Thyroid gland (tissue), 4 donors: ENCODE results near the gene ST6GALNAC2. TPM values are rescaled to one million over a fixed set of nuclear protein-coding genes. Genes with fewer than 3 reads are reported as not detected.

ENCODE experiments used
- DNase-seq, 2 donors: peaks; one replicate each; pipeline ENCODE4 v3.0.0-alpha.2; 2019
- H3K27ac ChIP-seq, 3 donors: fragments of 200-600 bp; sonication (generic); 1 replicate in 2 of 3; 2 replicates in 1 of 3; pipeline ENCODE4 v1.5.1; 2016 to 2019; ENCODE audit warnings: mild to moderate bottlenecking in 1 of 3, moderate library complexity in 1 of 3
- H3K27me3 ChIP-seq: fragments of 200-600 bp; sonication (generic); one replicate; pipeline ENCODE4 v1.5.1; 2019
- H3K36me3 ChIP-seq, 2 donors: fragments of 200-600 bp; sonication (generic); one replicate each; pipeline ENCODE4 v1.5.1; 2016 to 2019
- H3K4me1 ChIP-seq, 2 donors: fragments of 200-600 bp; sonication (generic); one replicate each; pipeline ENCODE4 v1.5.1; 2017 to 2019
- H3K4me3 ChIP-seq, 3 donors: fragments of 200-600 bp; sonication (generic); replicated peaks in 1 of 3; 1 replicate in 2 of 3; 2 replicates in 1 of 3; pipeline ENCODE4 v1.5.1; 2016; ENCODE audit warnings: mild to moderate bottlenecking in 1 of 3
- H3K9me3 ChIP-seq: fragments of 200-600 bp; sonication (generic); one replicate; pipeline ENCODE4 v1.5.1; 2017
- CTCF ChIP-seq, 6 experiments: fragments of 200-600 bp in 3 of 6; fragments of 450-650 bp in 3 of 6; sonication (generic) in 3 of 6; IDR thresholded peaks; one replicate each; pipeline ENCODE4 v1.5.1; 2016 to 2019; ENCODE audit warnings: antibody characterized with exemption in 6 of 6, mild to moderate bottlenecking in 2 of 6, inconsistent platforms in 1 of 6, moderate library complexity in 1 of 6
- POLR2A ChIP-seq, 2 donors: fragments of 450-650 bp; IDR thresholded peaks; one replicate each; pipeline ENCODE4 v1.6.1; 2017; ENCODE audit warnings: antibody characterized with exemption in 2 of 2, mild to moderate bottlenecking in 2 of 2, moderate library complexity in 1 of 2
- WGBS, 2 donors: methylation state at CpG; one replicate each; pipeline ENCODE4 v1.1.5; 2017; 5-methylcytosine and 5-hydroxymethylcytosine counted together
- intact Hi-C: fragments of 100-400 bp; cut with DNase I; formaldehyde crosslinking; loops from one replicate; pipeline ENCODE4 v1.15.1; 2023
- total RNA-seq, 4 donors: library from RNA; depleted of rRNA; stranded (reverse); fragments of >200 nt; gene quantifications; one replicate each; pipeline ENCODE4 v1.2.3, GENCODE V29; 2016

Gene ST6GALNAC2
- total RNA-seq, 4 donors from 2014 or later: 32.7 to 65.4 (median 42.6) TPM

- Histone ChIP-seq H3K4me3 (no peak overlapping the region), H3K27me3 (no peaks in the 10 kb centered on the region), H3K9me3 (no peaks in the 10 kb centered on the region), H3K27ac (no peak overlapping the region), H3K4me1 (peaks cover 0 to 11% of the 10 kb centered on the region in 2 donors), H3K36me3 (no peaks in the 10 kb centered on the region)
- 74 to 78% methylated on average over 6 of the region's 6 CpGs for WGBS, 2 donors
- intact Hi-C loops: no loop called here
- TF ChIP-seq POLR2A (IDR thresholded peaks at IDR 0.05) (no peak), CTCF (IDR thresholded peaks at IDR 0.05) (no peak)
- DNase-seq: no peak
Observed at GRCh38 chr17:76630151-76630550, 44.5 kb upstream of the ST6GALNAC2 start.

- intact Hi-C loops: loop anchor here (10.0 kb wide), 2 partner anchors 87 to 103 kb away; partner anchors contain the start of gene MXRA7
- H3K4me1 ChIP-seq: peaks cover 0 to 11% of the 10 kb centered on the region in 2 donors
- no peaks in the 10 kb centered on the region for H3K27me3 ChIP-seq
- no peak for DNase-seq
- H3K27ac ChIP-seq: no peak overlapping the region
- no peaks in the 10 kb centered on the region for H3K9me3 ChIP-seq
- no peaks in the 10 kb centered on the region for H3K36me3 ChIP-seq
- no peak overlapping the region for H3K4me3 ChIP-seq
- TF ChIP-seq POLR2A (IDR thresholded peaks at IDR 0.05) (no peak), CTCF (IDR thresholded peaks at IDR 0.05) (no peak)
- WGBS, 2 donors: 91 to 96% methylated on average over 9 to 13 of the region's 13 CpGs
Observed at GRCh38 chr17:76627510-76627909, 41.9 kb upstream of the ST6GALNAC2 start.

- no peak for DNase-seq
- peaks cover 0 to under 1% of the 10 kb centered on the region in 2 donors for H3K4me1 ChIP-seq
- H3K36me3 ChIP-seq: no peaks in the 10 kb centered on the region
- intact Hi-C loops: loop anchor here (10.0 kb wide), 2 partner anchors 88 to 102 kb away; partner anchors contain the start of gene MXRA7
- TF ChIP-seq POLR2A (IDR thresholded peaks at IDR 0.05): no peak
- no peak for TF ChIP-seq CTCF (IDR thresholded peaks at IDR 0.05)
- no peaks in the 10 kb centered on the region for H3K9me3 ChIP-seq
- no peak overlapping the region for H3K27ac ChIP-seq
- H3K27me3 ChIP-seq: no peaks in the 10 kb centered on the region
- H3K4me3 ChIP-seq: no peak overlapping the region
- 75 to 83% methylated on average over 11 of the region's 11 CpGs for WGBS, 2 donors
Observed at GRCh38 chr17:76626442-76626841, 40.8 kb upstream of the ST6GALNAC2 start.

GRCh38 chr17:76625496-76625895, 39.8 kb upstream of the ST6GALNAC2 start:
- H3K27ac ChIP-seq: no peak overlapping the region
- H3K9me3 ChIP-seq: no peaks in the 10 kb centered on the region
- DNase-seq: no peak
- 72 to 89% methylated on average over 5 to 6 of the region's 6 CpGs for WGBS, 2 donors
- no peak overlapping the region for H3K4me3 ChIP-seq
- intact Hi-C loops: loop anchor here (10.0 kb wide), 2 partner anchors 89 to 101 kb away; partner anchors contain the start of gene MXRA7
- no peaks in the 10 kb centered on the region for H3K36me3 ChIP-seq
- H3K4me1 ChIP-seq: no peaks in the 10 kb centered on the region
- no peak for TF ChIP-seq POLR2A (IDR thresholded peaks at IDR 0.05)
- TF ChIP-seq CTCF (IDR thresholded peaks at IDR 0.05): no peak
- H3K27me3 ChIP-seq: no peaks in the 10 kb centered on the region

- Histone ChIP-seq H3K4me1 (no peaks in the 10 kb centered on the region), H3K36me3 (no peaks in the 10 kb centered on the region), H3K27ac (no peak overlapping the region), H3K27me3 (no peaks in the 10 kb centered on the region), H3K9me3 (no peaks in the 10 kb centered on the region), H3K4me3 (no peak overlapping the region)
- TF ChIP-seq POLR2A (IDR thresholded peaks at IDR 0.05): no peak
- TF ChIP-seq CTCF (IDR thresholded peaks at IDR 0.05): peak; percentile 69 to 98 (median 90)
- DNase-seq: peak; percentile 72 to 78
- WGBS, 2 donors: 29 to 31% methylated on average over 18 of the region's 18 CpGs
- intact Hi-C loops: loop anchor here (10.0 kb wide), 2 partner anchors 91 to 99 kb away; partner anchors contain the start of gene MXRA7
Observed at GRCh38 chr17:76623271-76624146, 37.8 kb upstream of the ST6GALNAC2 start.
